GM19328 (cell line): Measurements from ENCODE around the gene F7.
"Not testable (repeated sequence)": the region's sequence is repeated elsewhere in the genome, so short reads cannot be mapped to it uniquely, and the experiment has no call there.

Experiments
- ATAC-seq: cut with Tn5 transposase; IDR thresholded peaks from one replicate; pipeline ENCODE4 v1.9.1; 2021; ENCODE audit warnings: mild to moderate bottlenecking, moderate library complexity; ENCODE audit not compliant: unreplicated experiment

F7 gene

DNA sequence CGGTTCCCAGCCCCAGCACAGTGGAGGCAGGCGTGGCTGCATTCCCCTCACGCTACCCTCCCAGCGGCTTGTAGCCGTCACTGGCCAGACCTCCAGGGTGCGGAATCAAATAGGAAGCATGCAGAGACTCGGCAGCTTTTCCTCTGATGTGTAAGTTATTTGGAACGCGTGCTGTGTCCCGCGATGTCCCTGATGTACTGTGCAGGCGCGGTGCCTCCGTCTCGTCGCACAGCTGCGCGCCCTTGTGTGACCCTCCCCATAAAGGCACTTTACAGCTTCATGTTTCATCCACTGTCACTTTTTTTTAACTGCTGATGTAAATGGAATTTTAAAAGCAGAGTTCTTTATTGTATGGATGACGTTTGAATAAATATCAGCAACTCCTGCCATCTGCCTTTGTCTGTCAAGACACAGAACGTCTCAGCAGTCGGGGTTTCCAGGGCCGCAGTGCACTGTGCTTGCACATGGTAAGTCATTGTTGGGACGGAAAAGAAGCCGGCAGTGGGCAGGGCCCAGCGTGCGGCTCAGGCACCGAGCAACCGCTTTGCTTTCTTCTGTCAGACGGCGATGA is 7.3 kb upstream of the F7 start:
- ATAC-seq = no peak

DNA sequence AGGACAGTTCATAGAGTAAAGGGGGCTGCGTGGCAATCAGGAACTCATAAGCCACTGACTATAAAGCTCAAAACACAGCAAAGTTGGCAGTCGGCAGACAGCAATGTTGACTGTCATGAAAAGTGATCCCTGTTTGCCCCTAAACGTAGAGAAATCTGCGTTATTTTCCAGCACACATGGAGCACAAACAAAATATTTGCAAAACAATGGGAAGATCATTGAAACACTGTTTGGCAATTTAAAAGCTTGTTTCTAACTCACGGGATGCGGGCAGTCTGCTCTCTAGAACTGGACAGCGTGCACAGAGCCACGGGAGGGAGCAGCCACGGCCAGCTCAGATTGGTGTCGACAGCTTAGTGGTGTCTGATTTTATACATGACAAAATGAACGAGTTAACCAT is 6.4 kb upstream of the F7 start:
- ATAC-seq = no peak

DNA sequence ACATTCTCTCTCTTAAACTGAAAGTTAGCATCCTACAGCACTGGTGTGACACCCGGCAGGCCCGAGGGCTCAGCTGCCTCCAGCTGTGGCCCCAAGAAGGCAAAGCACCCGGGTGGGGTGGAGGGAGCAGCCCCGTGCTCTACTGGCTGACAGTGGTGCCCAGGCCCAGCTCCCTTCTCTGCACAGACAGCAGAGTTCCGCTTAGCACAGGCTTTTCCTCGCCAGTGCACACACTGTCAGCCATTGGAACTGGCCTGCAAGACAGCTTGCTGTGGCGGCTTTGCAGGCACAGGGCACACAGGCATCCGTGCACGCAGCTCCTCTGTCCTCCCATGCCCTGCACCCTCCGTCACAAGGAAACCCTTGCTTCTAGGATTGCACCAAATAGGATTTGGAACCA is 3.3 kb upstream of the F7 start:
- not testable (repeated sequence) for ATAC-seq

DNA sequence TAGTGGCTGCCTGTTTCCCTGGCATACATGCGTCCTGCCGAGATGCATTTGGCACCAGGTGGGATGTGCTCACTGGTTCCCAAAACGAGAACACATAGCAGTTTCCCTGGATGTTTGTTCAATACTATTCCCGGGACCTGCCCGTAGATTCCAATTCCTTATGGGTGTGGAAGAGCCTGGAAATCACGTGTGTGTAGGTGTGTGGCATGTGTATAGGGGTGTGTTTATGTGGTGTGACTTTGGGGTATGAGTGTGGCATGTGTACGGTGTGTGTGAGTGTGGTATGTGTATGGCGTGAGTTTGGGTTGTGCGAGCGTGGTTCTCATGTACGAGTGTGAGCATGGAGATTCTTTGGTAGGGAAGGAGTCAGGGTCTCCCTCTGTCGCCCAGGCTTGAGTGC is 2.9 kb upstream of the F7 start:
- ATAC-seq = no peak

DNA sequence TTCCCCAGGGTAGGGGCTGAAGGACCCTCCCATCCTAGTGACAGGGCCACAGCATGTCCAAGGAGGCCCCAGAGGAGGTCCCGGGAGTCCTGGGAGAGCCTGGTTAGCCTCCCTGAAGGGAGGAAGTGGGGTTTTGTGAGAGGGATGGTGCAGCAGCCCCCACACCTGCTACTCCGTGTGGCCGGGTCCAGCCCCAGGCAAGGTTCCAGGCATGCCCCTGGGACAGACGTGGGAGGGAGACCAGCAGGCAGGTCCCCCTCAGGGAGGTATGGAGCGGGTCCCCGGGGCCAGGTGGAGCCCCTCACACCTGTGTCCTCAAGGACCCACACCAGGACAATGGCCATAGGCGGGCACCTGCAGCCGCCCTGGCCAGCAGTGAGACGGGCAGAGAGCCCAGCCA is 1.9 kb upstream of the F7 start:
- no peak for ATAC-seq

DNA sequence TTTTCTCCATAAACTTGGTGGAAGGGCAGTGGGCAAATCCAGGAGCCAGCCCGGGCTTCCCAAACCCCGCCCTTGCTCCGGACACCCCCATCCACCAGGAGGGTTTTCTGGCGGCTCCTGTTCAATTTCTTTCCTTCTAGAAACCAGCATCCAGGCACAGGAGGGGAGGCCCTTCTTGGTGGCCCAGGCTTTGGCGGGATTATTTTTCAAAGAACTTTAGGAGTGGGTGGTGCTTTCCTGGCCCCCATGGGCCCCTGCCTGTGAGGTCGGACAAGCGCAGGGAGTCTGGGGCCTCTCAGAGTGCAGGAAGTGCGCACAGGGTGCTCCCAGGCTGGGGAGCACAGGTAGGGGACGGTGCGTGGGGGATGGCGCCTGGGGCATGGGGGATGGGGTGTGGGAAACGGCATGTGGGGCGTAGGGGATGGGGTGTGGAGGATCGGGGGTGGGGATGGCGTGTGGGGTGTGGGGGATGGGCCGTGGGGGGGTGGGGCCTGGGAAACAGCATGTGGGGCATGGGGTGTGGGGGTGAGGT is 396 bp downstream of the F7 start:
- ATAC-seq = no peak

DNA sequence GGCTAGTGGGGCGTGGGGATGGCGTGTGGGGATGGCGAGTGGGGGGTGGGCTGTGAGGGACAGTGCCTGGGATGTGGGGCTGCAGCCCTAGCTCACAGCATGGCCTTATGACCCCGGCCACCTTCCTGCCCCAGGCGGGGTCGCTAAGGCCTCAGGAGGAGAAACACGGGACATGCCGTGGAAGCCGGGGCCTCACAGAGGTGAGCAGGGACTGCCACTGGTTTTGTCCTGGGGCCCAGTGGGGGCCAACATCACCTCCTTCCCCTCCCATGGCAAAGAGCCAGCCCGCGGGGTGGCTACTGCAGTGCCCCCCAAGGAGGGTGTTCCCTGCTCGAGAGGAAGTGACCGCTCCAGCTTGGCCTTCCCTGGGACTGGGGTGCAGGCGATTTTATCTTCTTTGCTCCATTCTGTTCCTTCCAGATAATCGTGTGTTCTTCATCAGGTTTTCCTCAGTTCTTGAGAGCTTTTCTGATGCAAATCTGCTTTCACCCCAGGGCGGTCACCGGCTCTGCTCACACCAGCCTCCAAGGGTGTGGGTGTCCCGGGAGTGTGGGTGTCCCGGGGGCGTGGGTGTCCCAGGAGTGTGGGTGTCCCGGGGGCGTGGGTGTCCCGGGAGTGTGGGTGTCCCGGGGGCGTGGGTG is 1.2 kb downstream of the F7 start:
- no peak for ATAC-seq

DNA sequence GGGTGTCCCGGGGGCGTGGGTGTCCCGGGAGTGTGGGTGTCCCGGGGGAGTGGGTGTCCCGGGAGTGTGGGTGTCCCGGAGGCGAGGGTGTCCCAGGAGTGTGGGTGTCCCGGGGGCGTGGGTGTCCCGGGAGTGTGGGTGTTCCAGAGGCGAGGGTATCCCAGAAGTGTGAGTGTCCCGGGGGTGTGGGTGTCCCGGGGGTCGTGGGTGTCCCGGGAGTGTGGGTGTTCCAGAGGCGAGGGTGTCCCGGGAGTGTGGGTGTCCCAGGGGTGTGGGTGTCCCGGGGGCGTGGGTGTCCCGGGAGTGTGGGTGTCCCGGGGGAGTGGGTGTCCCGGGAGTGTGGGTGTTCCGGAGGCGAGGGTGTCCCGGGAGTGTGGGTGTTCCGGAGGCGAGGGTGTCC is 2.9 kb downstream of the F7 start:
- not testable (repeated sequence) for ATAC-seq

DNA sequence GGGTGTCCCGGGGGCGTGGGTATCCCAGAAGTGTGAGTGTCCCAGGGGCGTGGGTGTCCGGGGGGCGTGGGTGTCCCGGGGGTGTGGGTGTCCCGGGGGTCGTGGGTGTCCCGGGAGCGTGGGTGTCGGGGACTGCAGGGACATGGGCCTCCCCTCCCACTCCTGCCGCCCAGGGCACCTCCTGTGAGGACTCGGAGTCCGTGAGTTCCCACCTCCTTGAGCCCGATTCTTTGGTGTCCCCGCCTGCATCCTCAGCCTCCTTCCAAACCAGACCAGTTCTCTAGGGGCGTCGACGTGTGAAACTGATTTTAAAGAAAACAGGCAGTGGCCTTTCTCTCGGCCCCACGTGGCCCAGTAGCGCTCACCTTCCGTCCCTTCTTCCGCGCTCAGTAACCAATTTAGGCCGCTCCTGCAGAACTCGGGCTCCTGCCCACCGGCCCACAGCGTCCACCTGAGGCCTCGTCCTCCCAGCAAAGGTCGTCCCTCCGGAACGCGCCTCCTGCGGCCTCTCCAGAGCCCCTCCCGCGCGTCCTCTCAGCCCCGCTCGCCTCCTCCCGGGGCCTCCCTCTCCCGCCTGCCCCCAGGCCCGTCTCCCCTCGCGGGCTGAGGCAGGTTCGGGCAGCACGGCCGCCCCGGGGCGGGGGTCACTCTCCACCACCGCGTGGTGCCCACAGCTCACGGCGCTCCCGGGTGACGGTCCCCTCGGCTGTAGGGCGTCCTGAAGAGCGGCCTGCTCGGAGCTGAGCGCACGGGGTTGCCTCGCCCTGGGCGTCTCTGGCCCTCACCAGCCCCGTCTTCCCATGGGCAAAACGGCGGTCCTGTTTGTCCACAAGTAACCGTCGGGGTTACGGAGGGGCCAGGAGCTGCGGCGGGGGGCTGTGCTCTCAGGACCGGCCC is 3.8 kb downstream of the F7 start:
- ATAC-seq = no peak

DNA sequence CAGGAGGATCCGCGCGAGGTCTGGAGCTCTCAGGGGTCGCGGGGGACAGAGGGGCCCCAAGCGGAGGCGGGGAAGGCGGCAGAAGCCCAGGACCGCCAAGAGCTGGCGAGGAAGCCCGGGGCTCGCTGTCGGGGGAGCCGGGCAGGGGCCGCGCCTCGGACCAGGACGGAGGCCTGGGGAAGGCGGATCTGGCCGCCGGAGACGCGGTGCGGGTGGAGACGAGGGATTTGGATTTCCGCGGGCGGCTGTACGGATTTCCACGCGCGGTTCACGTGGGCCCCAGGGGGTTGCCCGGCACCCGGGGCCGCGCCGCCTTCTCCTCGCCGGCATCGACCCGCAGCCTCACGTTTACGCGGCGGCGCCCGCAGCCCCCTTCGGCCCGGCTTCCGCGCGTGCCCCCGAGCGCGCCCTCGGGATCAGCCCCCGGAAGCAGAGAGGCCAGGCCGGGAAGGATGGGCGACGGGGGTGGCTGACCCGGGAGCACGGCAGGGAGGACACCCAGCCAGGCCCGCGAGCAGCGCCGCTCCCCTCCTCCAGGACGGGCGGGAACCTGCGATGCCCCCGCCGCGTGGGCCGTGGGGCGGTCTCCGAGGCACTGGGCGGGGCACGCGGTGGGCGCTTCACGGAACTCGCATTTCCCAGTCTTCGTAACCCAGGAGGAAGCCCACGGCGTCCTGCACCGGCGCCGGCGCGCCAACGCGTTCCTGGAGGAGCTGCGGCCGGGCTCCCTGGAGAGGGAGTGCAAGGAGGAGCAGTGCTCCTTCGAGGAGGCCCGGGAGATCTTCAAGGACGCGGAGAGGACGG is 4.7 kb downstream of the F7 start:
- no peak for ATAC-seq

DNA sequence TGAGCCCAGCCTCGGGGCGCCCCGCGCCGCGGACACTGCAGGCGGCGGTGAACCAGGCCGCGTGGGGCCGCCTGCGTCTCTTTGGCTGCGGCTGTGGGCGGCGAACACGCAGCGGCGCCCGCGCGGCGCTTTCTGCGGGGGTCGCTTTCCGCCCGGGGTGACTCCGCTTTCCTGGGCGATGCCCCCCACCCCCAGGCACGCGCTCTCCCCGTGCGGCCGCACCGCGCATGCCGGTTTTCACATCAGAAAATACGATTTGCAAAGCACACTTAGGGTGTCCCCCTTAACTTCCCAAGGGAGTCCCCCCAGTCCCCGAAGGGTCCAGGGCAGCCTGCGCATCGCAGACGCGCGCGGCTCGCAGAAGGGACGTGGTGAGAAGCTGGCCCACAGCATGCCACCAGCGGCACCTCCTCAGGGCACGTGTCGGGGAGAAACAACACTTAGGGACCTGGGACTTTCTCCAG is 5.3 kb downstream of the F7 start:
- ATAC-seq = no peak

DNA sequence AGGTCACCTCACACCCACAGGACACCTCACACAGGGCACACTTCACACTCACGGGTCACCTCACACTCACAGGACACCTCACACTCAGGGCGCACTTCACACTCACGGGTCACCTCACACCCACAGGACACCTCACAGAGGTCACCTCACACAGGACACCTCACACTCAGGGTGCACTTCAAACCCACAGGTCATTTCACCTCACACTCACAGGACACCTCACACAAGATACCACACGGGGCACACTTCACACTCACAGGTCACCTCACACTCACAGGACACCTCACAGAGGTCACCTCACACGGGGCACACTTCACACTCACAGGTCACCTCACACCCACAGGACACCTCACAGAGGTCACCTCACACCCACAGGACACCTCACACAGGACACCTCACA is 6.2 kb downstream of the F7 start:
- not testable (repeated sequence) for ATAC-seq

DNA sequence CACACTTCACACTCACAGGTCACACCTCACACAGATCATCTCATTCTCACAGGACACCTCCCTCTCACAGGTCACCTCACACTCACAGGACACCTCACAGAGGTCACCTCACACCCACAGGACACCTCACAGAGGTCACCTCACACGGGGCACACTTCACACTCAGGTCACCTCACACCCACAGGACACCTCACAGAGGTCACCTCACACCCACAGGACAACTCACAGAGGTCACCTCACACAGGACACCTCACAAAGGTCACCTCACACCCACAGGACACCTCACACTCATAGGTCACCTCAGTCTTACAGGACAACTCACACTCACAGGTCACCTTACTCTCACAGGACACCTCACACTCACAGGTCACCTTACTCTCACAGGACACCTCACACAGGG is 6.9 kb downstream of the F7 start:
- ATAC-seq = not testable (repeated sequence)

DNA sequence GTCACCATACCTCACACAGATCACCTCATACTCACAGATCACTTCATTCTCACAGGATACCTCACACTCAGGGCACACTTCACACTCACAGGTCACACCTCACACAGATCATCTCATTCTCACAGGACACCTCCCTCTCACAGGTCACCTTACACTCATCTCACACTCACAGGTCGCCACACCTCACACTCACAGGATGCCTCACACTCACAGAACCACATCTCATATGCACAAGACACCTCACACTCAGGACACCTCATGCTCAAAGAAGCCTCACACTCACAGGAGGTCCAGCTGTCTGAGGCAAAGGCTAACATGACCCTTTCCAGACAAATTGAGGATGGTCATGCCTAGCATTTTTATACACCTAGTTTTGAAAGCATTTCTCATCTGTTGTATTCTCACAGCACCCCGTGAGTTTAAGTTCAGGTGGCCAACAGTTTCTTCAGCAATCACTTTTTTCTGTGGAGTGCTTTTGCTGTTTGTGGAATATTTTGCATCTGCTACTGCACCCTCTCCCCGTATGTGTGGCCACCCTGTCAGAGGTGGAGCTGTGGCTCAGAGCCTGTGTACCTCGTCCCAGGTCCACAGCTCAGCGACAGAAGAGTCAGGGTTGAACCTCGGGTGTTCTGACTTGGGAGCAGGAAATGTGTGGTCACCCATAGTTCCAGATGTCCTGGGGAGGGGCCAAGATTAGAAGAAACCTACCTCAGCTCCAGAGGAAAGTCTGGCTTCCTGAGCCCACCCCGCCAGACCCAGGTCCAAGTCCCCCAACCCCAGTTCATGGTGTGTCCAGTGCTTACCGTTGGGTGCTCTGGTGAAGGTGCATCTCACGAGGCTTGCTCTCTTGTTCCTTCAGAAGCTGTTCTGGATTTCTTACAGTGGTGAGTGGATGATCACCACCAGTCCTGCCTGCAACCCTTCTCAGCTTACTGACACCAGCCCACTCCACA is 7.6 kb downstream of the F7 start:
- no peak for ATAC-seq

DNA sequence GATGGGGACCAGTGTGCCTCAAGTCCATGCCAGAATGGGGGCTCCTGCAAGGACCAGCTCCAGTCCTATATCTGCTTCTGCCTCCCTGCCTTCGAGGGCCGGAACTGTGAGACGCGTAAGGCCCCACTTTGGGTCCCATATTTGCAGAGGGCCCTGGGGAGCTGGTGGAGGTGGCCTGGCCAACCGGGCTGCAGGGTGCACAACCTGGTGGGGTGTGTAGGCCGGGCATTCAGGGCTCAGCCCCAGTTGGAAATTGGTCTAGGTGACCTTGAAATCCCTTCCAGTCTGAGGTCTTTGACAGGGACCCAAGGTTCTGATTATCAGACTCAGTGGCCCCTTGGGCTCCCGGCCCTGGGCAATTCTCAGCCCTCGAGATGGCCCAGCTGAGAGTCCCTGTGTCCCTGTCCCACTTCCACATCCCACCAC is 8.3 kb downstream of the F7 start:
- no peak for ATAC-seq

DNA sequence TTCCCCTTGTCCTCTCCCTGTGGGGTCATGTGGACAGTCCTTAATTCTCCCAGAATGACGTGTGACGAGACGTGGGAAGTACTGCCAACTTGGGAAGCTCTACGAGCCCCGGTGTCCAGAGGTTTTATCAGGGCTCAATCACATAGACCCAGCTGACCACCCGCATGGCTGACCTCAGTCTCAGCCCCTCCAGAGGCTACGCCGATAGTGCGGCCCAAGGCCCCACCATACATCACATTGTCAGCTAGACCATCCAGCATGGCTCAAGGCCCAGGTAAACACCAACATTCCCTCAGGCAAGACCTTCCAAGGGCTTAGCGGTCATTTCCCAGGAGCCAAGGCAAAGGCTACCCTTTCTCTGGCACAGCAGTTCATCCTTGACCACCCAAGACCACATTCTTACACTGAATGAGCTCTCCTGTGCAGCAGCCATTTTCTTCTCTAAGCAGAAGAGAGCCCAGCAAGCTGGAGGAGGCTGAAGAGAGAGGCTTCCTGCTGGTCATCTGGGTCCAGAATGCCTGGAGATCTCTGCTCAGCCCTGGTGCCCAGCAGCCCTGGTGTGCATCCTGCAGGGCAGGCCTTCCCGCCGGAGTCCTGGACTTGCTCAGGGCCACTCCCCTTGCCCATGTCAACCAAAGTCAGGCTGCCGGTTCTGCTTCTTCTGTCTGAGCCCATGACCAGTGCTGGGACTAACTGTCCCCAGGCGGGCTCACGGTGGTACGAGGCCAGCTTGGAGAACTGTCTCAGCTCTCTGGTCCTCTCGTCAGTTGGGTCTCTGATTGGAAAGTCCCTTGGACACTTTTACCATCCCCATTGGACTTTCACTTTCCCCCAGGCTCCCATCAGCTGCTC is 9.1 kb downstream of the F7 start:
- no peak for ATAC-seq

DNA sequence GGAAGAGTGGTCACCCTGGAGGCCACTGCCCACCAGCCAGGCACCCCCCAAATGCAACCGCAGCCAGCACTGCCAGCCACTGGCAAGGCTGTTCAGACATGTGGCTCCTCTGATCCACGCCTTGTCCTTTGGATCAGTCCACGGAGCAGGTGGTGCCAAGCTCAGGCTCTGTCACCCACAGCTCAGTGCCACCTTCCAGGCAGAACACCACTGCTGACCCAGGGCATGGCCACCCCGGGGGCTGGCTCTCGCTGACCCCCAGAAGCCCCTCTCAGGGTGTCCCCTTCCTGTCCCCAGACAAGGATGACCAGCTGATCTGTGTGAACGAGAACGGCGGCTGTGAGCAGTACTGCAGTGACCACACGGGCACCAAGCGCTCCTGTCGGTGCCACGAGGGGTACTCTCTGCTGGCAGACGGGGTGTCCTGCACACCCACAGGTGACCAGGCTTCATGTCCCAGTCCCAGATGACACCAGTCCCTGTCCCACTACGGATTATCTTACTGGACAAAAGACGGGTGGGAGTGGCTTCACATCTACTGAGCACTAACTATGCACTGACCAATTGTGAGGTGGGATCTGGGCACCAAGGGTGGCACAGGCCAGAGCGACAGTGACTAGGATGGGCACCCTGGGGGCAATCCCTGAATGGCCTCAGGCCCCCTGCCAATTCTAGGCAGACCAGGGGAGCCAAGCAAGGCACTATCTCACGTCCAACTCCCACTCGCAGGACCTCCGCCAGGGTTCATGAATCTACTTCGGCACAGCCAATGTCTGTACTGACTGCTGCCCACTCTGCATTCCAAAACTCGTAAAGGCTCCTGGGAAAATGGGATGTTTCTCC is 10.0 kb downstream of the F7 start:
- no peak for ATAC-seq

DNA sequence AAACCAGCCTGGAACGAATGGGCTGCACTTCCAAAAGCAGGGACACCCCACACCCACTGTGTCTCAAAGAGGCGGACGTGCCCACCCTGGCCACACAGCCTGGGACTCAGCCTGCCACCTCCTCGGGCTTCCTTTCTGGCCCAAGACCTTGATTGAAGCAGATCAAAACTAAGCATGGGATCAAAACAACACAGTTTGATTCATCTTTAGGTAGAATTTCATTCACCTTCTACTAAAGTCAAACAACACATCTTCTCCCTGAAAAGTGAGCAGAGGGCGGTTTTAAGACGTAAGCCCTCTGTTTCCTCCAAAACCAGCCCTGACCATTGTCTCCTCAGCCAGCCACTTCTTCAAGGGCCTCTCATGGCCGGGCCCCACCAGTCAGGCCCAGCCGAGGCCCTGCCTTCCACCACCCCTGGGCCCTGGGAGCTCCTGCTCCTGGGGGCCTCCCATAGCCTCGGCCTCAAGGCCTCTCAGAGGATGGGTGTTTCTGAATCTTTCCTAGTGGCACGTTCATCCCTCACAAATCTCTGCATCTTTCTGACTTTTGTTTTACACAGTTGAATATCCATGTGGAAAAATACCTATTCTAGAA is 10.7 kb downstream of the F7 start:
- ATAC-seq = no peak
